ENCODE results near the gene ANKRD44.

DNA sequence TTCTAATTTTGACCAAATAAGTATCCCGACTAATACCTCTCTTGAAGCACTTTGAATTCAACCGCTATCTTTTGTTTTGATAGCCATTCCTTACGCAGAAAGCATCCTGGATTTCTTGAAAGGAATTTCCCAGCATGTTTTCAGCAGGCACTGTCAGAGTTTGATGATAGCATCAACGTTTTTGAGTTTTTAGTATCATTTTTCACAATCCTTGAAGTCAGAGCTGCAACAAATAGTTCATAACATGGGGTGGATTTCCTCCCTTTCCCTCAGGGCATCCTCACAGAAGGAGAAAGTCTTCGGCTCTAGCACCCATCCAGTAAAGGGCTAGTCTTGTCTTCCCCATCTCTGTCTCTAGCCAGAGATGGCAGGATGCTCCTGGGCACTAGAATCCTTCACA is 46.2 kb downstream of the ANKRD44 start:
- TF ChIP-seq, protein P1, sequence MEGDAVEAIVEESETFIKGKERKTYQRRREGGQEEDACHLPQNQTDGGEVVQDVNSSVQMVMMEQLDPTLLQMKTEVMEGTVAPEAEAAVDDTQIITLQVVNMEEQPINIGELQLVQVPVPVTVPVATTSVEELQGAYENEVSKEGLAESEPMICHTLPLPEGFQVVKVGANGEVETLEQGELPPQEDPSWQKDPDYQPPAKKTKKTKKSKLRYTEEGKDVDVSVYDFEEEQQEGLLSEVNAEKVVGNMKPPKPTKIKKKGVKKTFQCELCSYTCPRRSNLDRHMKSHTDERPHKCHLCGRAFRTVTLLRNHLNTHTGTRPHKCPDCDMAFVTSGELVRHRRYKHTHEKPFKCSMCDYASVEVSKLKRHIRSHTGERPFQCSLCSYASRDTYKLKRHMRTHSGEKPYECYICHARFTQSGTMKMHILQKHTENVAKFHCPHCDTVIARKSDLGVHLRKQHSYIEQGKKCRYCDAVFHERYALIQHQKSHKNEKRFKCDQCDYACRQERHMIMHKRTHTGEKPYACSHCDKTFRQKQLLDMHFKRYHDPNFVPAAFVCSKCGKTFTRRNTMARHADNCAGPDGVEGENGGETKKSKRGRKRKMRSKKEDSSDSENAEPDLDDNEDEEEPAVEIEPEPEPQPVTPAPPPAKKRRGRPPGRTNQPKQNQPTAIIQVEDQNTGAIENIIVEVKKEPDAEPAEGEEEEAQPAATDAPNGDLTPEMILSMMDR (IDR thresholded peaks at IDR 0.05): no peak
- TF ChIP-seq EZH2 (IDR thresholded peaks at IDR 0.05) (no peak), EZH2phosphoT487 (IDR thresholded peaks at IDR 0.05) (no peak)
